Astrocyte of the spinal cord (primary cell): Measurements from ENCODE around the gene SVOP.
"Not testable (repeated sequence)": the region's sequence is repeated elsewhere in the genome, so short reads cannot be mapped to it uniquely, and the experiment has no call there.

Experiments used
- DNase-seq: peaks from one replicate; pipeline ENCODE4 v3.0.0; 2011; ENCODE audit warnings: low read depth, low spot score
- H3K4me3 ChIP-seq: 2 replicates; pipeline ENCODE4 v1.5.1; 2011; ENCODE audit warnings: low read depth, mild to moderate bottlenecking, low read length, moderate library complexity
- CTCF ChIP-seq: IDR thresholded peaks from 2 replicates; pipeline ENCODE4 v1.5.1; 2012; ENCODE audit warnings: low read depth, mild to moderate bottlenecking, low read length, inconsistent platforms
- in situ Hi-C: cut with HindIII; loops from 2 replicates; pipeline ENCODE4 v1.10.0; 2017; ENCODE audit warnings: low sequenced_read_pairs

SVOP gene

GRCh38 chr12:108875280-108875679, 145.6 kb downstream of the SVOP start:
- no peak for TF ChIP-seq CTCF
- in situ Hi-C loops: no loop called here

GRCh38 chr12:108868781-108869180, 152.1 kb downstream of the SVOP start:
- DNase-seq: no peak
- in situ Hi-C loops: no loop called here
- TF ChIP-seq CTCF: no peak
- no peak overlapping the region for H3K4me3 ChIP-seq

More at GRCh38 chr12:108875280-108875679, 145.6 kb downstream of the SVOP start:
- no peak for DNase-seq
- no peak overlapping the region for H3K4me3 ChIP-seq

GRCh38 chr12:108866083-108866482, 154.8 kb downstream of the SVOP start:
- in situ Hi-C loops, H3K4me3 ChIP-seq, DNase-seq: not testable (repeated sequence)

- in situ Hi-C loops: no loop called here
Observed at GRCh38 chr12:108865169-108865568, 155.7 kb downstream of the SVOP start.

DNA sequence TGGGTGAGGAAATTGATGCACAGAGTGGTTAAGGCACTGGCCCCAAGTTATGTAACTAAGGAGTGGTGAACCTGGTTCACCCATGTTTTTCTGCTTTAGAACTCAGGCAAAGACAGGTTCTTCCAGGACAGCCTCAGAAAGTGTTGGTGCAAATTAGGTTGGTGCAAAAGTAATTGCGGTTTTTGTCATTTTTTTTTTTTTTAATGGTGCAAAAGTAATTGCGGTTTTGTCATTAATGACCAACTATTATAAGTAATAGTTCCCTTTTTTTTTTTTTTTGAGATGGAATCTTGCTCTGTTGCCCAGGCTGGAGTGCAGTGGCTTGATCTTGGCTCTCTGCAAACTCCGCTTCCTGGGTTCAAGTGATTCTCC, 158.3 kb downstream of the SVOP start:
- no peak for TF ChIP-seq CTCF
- H3K4me3 ChIP-seq: no peak overlapping the region
- DNase-seq: no peak
- in situ Hi-C loops: no loop called here

More at GRCh38 chr12:108865169-108865568, 155.7 kb downstream of the SVOP start:
- DNase-seq: no peak
- TF ChIP-seq CTCF: no peak
- no peak overlapping the region for H3K4me3 ChIP-seq

- in situ Hi-C loops: no loop called here
- H3K4me3 ChIP-seq: no peak overlapping the region
- DNase-seq: no peak
- TF ChIP-seq CTCF: no peak
Observed at GRCh38 chr12:108861878-108862587, 158.8 kb downstream of the SVOP start.

DNA sequence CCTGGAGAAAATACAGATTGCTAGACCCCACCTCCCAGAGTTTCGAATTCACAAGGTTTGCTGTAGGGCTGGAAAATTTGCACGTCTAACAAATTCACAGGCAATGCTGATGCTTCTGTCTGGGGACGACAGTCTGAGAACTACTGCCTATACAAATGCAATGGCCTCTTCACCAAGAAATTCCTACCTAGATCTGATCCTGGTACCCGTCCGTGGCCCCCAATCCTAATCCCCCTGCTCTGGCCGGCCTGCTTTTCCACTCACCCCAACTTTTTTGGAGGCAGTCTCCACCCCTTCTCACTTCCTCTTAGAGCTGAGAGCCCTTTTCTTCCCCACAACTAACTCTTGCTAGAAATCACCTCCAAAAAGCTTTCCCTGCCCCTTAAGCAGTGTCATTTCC, 160.4 kb downstream of the SVOP start:
- H3K4me3 ChIP-seq: no peak overlapping the region
- no peak for DNase-seq
- no peak for TF ChIP-seq CTCF
- in situ Hi-C loops: no loop called here
